ENCODE data around the gene EPN1. TPM values are rescaled to one million over a fixed set of nuclear protein-coding genes. Genes with fewer than 3 reads are reported as not detected.

Gene EPN1
- total RNA-seq, 1 experiment from 2014 or later, result 102 TPM

GRCh38 chr19:55704494-55705245, 29.6 kb downstream of the EPN1 start:
- no peaks in the 10 kb centered on the region for H3K27me3 Mint-ChIP-seq (ENCODE audit: insufficient read depth, unreplicated experiment)
- peak; percentile 8 for TF ChIP-seq CTCF (IDR thresholded peaks at IDR 0.05; ENCODE audit: unreplicated experiment)
- H3K27ac Mint-ChIP-seq (ENCODE audit: low read depth, unreplicated experiment), result no peak overlapping the region
- BruUV-seq (replicated peaks), result no TSS peak
- H3K9me3 Mint-ChIP-seq (ENCODE audit: unreplicated experiment), result no peaks in the 10 kb centered on the region
- H3K36me3 Mint-ChIP-seq (ENCODE audit: insufficient read depth, unreplicated experiment), result peaks cover 21% of the 10 kb centered on the region
- H3K4me3 Mint-ChIP-seq (ENCODE audit: unreplicated experiment), result no peak overlapping the region
- no peaks in the 10 kb centered on the region for H3K4me1 Mint-ChIP-seq (ENCODE audit: insufficient read depth, unreplicated experiment)
- intact Hi-C loops (cut with micrococcal nuclease), result no loop called here
- CTCF ChIA-PET, result interaction anchor here (0.6 to 1.3 kb wide), 4 partner anchors 9 to 819 kb away, joined by 3 to 4 read pairs (median 4); no protein-coding TSS in a partner anchor
- POLR2A ChIA-PET, result no interaction called here
- DNase-seq (ENCODE audit: unreplicated experiment), result no peak

- H3K27me3 Mint-ChIP-seq (ENCODE audit: insufficient read depth, unreplicated experiment), result no peaks in the 10 kb centered on the region
- H3K27ac Mint-ChIP-seq (ENCODE audit: low read depth, unreplicated experiment), result no peak overlapping the region
- intact Hi-C loops (cut with micrococcal nuclease), result no loop called here
- DNase-seq (ENCODE audit: unreplicated experiment), result no peak
- BruUV-seq (replicated peaks), result no TSS peak
- no peak for TF ChIP-seq CTCF (IDR thresholded peaks at IDR 0.05; ENCODE audit: unreplicated experiment)
- ChIA-PET CTCF (interaction anchor here (0.6 kb wide), 1 partner anchor 1496 kb away, joined by 3 read pairs; no protein-coding TSS in a partner anchor), POLR2A (interaction anchor here (0.6 kb wide), 2 partner anchors 48 to 1734 kb away, joined by 4 to 5 read pairs; no protein-coding TSS in a partner anchor)
- H3K4me3 Mint-ChIP-seq (ENCODE audit: unreplicated experiment), result no peak overlapping the region
- no peaks in the 10 kb centered on the region for H3K4me1 Mint-ChIP-seq (ENCODE audit: insufficient read depth, unreplicated experiment)
- H3K9me3 Mint-ChIP-seq (ENCODE audit: unreplicated experiment), result no peaks in the 10 kb centered on the region
- peaks cover 12% of the 10 kb centered on the region for H3K36me3 Mint-ChIP-seq (ENCODE audit: insufficient read depth, unreplicated experiment)
Measured at GRCh38 chr19:55705972-55706371, 30.9 kb downstream of the EPN1 start.

- no peaks in the 10 kb centered on the region for H3K27me3 Mint-ChIP-seq (ENCODE audit: insufficient read depth, unreplicated experiment)
- TF ChIP-seq CTCF (IDR thresholded peaks at IDR 0.05; ENCODE audit: unreplicated experiment), result no peak
- H3K4me3 Mint-ChIP-seq (ENCODE audit: unreplicated experiment), result no peak overlapping the region
- POLR2A ChIA-PET, result no interaction called here
- H3K36me3 Mint-ChIP-seq (ENCODE audit: insufficient read depth, unreplicated experiment), result no peaks in the 10 kb centered on the region
- CTCF ChIA-PET, result no interaction called here
- no peak overlapping the region for H3K27ac Mint-ChIP-seq (ENCODE audit: low read depth, unreplicated experiment)
- intact Hi-C loops (cut with micrococcal nuclease), result no loop called here
- BruUV-seq (replicated peaks), result no TSS peak
- no peak for DNase-seq (ENCODE audit: unreplicated experiment)
- H3K9me3 Mint-ChIP-seq (ENCODE audit: unreplicated experiment), result peaks cover 12% of the 10 kb centered on the region
- H3K4me1 Mint-ChIP-seq (ENCODE audit: insufficient read depth, unreplicated experiment), result no peaks in the 10 kb centered on the region
Measured at GRCh38 chr19:55711719-55712118, 36.7 kb downstream of the EPN1 start.

GRCh38 chr19:55712804-55713631, 38.0 kb downstream of the EPN1 start:
- POLR2A ChIA-PET, result no interaction called here
- no peaks in the 10 kb centered on the region for H3K4me1 Mint-ChIP-seq (ENCODE audit: insufficient read depth, unreplicated experiment)
- H3K27me3 Mint-ChIP-seq (ENCODE audit: insufficient read depth, unreplicated experiment), result peaks cover under 1% of the 10 kb centered on the region
- no TSS peak for BruUV-seq (replicated peaks)
- peaks cover 12% of the 10 kb centered on the region for H3K9me3 Mint-ChIP-seq (ENCODE audit: unreplicated experiment)
- H3K27ac Mint-ChIP-seq (ENCODE audit: low read depth, unreplicated experiment), result no peak overlapping the region
- no peak overlapping the region for H3K4me3 Mint-ChIP-seq (ENCODE audit: unreplicated experiment)
- H3K36me3 Mint-ChIP-seq (ENCODE audit: insufficient read depth, unreplicated experiment), result no peaks in the 10 kb centered on the region
- TF ChIP-seq CTCF (IDR thresholded peaks at IDR 0.05; ENCODE audit: unreplicated experiment), result no peak
- intact Hi-C loops (cut with micrococcal nuclease), result no loop called here
- CTCF ChIA-PET, result no interaction called here
- no peak for DNase-seq (ENCODE audit: unreplicated experiment)
